Cardiac muscle cell (in vitro differentiated cells and primary cell): ENCODE data around the gene ATP2C1. TPM values are rescaled to one million over a fixed set of nuclear protein-coding genes. Genes with fewer than 3 reads are reported as not detected.

Source experiments
- DNase-seq, 2 donors: peaks; one replicate each; pipeline versions ENCODE4 v3.0.0 to v3.0.0-alpha.2; 2010 to 2017; ENCODE audit warnings: low read depth in 1 of 2, low spot score in 1 of 2
- H3K27ac ChIP-seq: fragments of 200-600 bp; sonication (generic); 2 replicates; pipeline ENCODE4 v1.5.1; 2016
- H3K27me3 ChIP-seq: fragments of 200-600 bp; sonication (generic); 2 replicates; pipeline ENCODE4 v1.6.0; 2016; ENCODE audit warnings: control low read depth
- H3K36me3 ChIP-seq: fragments of 200-600 bp; sonication (generic); 2 replicates; pipeline ENCODE4 v1.5.1; 2016; ENCODE audit warnings: control low read depth
- H3K4me1 ChIP-seq: fragments of 200-600 bp; sonication (generic); 2 replicates; pipeline ENCODE4 v1.8.1; 2017; ENCODE audit warnings: low read depth, mild to moderate bottlenecking, mixed run types
- H3K4me3 ChIP-seq: fragments of 200-600 bp; sonication (generic); 2 replicates; pipeline ENCODE4 v1.5.1; 2016; ENCODE audit warnings: mild to moderate bottlenecking
- H3K9me3 ChIP-seq: fragments of 200-600 bp; sonication (generic); 2 replicates; pipeline ENCODE4 v1.5.1; 2017; ENCODE audit warnings: low read depth, mild to moderate bottlenecking, control low read depth
- CTCF ChIP-seq: IDR thresholded peaks from 2 replicates; pipeline ENCODE4 v1.5.1; 2012; ENCODE audit warnings: low read depth, mild to moderate bottlenecking, low read length
- polyA plus RNA-seq: library from polyadenylated mRNA; unstranded; fragments of >200 nt; fragmentation: Nextera tagmentation; extraction: Ambion mirVana; gene quantifications from 2 replicates; pipeline ENCODE4 v1.2.1, GENCODE V29; 2016
- total RNA-seq: library from RNA; depleted of rRNA; stranded (reverse); fragments of >200 nt; gene quantifications from 2 replicates; pipeline ENCODE4 v1.2.3, GENCODE V29; 2016

The ATP2C1 gene
- total and polyA plus RNA-seq, 2 experiments from 2014 or later, result 31.4 to 32.9 TPM

GRCh38 chr3:130946882-130947281, 53.0 kb downstream of the ATP2C1 start:
- Histone ChIP-seq H3K9me3 (no peaks in the 10 kb centered on the region), H3K4me3 (no peak overlapping the region), H3K27ac (no peak overlapping the region), H3K4me1 (no peaks in the 10 kb centered on the region), H3K36me3 (peaks cover 7% of the 10 kb centered on the region), H3K27me3 (no peaks in the 10 kb centered on the region)
- DNase-seq, result no peak
- no peak for TF ChIP-seq CTCF

DNA sequence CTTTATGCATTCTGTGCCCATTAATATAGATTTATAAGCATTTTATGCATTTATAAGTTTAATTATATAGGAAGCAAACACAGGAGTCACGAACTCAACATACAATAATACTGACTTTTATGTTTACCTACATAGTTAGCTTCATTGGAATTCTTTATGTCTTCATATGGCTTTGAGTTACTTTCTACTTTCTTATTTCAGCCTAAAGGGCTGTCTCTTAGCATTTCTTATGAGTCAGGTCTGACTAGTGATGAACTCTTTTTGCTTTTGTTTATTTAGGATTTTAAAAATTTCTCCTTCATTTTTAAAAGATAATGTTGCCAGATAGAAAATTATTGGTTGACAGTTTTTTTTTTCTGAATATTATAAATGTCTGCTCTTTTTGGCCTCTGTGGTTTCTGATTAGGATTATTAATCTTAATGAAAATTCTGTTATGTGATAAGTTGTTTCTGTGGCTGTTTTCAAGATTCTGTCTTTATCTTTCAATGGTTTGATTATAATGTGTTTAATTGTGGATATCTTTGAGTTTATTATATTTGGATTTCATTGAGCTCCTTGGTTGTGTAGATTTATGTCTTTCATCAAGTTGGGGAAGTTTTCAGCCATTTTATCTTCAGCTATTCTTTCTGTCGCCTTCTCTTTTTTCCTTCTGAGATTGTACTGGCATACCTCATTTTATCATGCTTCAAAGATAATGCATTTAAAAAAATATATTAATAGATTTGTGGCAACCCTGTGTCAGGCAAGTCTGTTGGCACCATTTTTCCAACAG, 54.3 kb downstream of the ATP2C1 start:
- no peaks in the 10 kb centered on the region for H3K27me3 ChIP-seq
- H3K27ac ChIP-seq, result no peak overlapping the region
- no peaks in the 10 kb centered on the region for H3K36me3 ChIP-seq
- no peak for DNase-seq
- H3K4me3 ChIP-seq, result no peak overlapping the region
- H3K9me3 ChIP-seq, result no peaks in the 10 kb centered on the region
- H3K4me1 ChIP-seq, result no peaks in the 10 kb centered on the region
- TF ChIP-seq CTCF, result no peak

DNA sequence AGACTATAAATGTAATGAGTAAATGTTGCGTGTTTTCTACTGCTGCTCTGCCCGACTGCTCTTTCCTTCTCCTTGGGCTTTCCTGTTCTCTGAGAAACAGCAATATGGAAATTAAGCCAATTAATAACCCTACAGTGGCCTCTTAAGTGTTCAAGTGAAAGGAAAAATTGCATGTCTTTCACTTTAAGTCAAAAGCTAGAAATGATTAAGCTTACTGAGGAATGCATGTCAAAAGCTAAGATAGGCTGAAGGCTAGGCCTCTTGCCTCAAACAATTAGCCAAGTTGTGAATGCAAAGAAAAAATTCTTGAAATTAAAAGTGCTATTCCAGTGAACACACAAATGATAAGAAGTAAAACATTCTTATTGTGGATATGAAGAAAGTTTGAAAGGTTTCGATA, 55.0 kb downstream of the ATP2C1 start:
- Histone ChIP-seq H3K27ac (no peak overlapping the region), H3K4me1 (no peaks in the 10 kb centered on the region), H3K9me3 (no peaks in the 10 kb centered on the region), H3K27me3 (no peaks in the 10 kb centered on the region), H3K36me3 (peaks cover 1% of the 10 kb centered on the region), H3K4me3 (no peak overlapping the region)
- DNase-seq, result no peak
- no peak for TF ChIP-seq CTCF

DNA sequence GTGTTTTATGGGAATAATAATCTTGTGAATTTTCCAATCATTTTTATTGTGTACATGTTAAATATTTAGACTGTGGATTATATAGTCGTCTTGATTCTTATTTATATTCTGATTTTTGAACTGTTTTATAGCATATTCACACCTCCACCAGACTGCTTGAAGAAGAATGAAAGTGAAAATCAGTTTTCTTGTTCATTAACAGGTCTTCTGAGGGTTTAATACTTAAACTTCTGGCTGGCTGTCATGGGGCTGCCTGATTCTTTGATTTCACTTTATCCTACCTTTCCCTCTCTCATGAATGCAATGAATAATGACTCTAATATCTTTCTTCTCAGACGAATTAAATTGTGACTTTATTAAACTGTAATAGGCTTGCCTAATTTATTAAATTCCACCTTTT, 56.2 kb downstream of the ATP2C1 start:
- no peak overlapping the region for H3K27ac ChIP-seq
- H3K9me3 ChIP-seq, result no peaks in the 10 kb centered on the region

GRCh38 chr3:130950641-130951040, 56.8 kb downstream of the ATP2C1 start:
- Histone ChIP-seq H3K4me3 (no peak overlapping the region), H3K27ac (no peak overlapping the region), H3K36me3 (peaks cover 13% of the 10 kb centered on the region), H3K9me3 (no peaks in the 10 kb centered on the region), H3K27me3 (no peaks in the 10 kb centered on the region), H3K4me1 (no peaks in the 10 kb centered on the region)
- peak in 1 of 2 donors; percentile 37 for DNase-seq
- no peak for TF ChIP-seq CTCF

More for the DNA sequence above, 56.2 kb downstream of the ATP2C1 start:
- TF ChIP-seq CTCF, result no peak
- Histone ChIP-seq H3K27me3 (no peaks in the 10 kb centered on the region), H3K4me1 (no peaks in the 10 kb centered on the region), H3K36me3 (peaks cover 12% of the 10 kb centered on the region), H3K4me3 (no peak overlapping the region)
- DNase-seq, result no peak
